ENCODE results near the gene DDX24.

DNA sequence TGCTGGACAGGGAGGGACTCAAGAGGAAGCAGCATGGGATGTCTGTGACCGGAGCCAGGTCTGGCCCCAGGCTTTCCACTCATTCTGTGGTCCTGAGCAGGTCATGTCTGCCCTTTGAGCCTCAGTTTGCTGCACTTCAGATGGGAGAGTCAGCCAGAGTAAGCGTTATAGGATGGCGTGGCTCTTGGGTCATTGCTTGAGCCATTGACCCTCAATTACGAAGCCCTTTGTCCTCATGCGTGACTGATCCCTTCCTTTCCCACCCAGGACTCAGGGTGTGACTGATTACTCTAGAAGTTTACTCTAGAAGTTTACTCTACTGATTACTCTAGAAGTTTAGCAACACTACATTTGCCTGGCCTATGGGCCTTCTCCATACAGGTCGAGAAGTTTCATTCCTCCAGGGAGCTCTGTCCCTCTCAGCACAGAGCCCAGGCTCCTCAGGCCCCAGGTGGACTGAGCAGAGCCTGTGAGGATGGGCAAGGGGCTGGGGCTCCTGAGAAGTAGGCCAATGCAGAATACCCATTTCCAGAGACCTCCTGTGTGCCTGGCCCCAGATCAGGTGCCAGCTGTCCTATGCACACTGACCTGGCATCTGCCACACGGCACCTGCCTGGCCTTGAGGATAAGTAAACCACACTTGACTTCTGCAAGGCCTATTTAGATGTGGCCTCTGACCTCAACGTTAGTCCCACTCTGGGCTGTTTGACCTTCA is 21.9 kb upstream of the DDX24 start:
- TF ChIP-seq POLR2A (IDR thresholded peaks at IDR 0.05; ENCODE audit: extremely low read depth, insufficient read length): no peak
- TF ChIP-seq, protein P1, sequence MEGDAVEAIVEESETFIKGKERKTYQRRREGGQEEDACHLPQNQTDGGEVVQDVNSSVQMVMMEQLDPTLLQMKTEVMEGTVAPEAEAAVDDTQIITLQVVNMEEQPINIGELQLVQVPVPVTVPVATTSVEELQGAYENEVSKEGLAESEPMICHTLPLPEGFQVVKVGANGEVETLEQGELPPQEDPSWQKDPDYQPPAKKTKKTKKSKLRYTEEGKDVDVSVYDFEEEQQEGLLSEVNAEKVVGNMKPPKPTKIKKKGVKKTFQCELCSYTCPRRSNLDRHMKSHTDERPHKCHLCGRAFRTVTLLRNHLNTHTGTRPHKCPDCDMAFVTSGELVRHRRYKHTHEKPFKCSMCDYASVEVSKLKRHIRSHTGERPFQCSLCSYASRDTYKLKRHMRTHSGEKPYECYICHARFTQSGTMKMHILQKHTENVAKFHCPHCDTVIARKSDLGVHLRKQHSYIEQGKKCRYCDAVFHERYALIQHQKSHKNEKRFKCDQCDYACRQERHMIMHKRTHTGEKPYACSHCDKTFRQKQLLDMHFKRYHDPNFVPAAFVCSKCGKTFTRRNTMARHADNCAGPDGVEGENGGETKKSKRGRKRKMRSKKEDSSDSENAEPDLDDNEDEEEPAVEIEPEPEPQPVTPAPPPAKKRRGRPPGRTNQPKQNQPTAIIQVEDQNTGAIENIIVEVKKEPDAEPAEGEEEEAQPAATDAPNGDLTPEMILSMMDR (IDR thresholded peaks at IDR 0.05; ENCODE audit: low read depth, low read length): no peak
